HG03565 (cell line): Measurements from ENCODE around the gene FAM3B.

Experiments used
- ATAC-seq: cut with Tn5 transposase; IDR thresholded peaks from one replicate; pipeline ENCODE4 v1.9.1; 2021; ENCODE audit warnings: mild to moderate bottlenecking, moderate library complexity; ENCODE audit not compliant: unreplicated experiment

The FAM3B gene

GRCh38 chr21:41388259-41388658 lies 71.7 kb downstream of the FAM3B start:
- no peak for ATAC-seq

- ATAC-seq = no peak
Observed at GRCh38 chr21:41390043-41390639, 73.5 kb downstream of the FAM3B start.

DNA sequence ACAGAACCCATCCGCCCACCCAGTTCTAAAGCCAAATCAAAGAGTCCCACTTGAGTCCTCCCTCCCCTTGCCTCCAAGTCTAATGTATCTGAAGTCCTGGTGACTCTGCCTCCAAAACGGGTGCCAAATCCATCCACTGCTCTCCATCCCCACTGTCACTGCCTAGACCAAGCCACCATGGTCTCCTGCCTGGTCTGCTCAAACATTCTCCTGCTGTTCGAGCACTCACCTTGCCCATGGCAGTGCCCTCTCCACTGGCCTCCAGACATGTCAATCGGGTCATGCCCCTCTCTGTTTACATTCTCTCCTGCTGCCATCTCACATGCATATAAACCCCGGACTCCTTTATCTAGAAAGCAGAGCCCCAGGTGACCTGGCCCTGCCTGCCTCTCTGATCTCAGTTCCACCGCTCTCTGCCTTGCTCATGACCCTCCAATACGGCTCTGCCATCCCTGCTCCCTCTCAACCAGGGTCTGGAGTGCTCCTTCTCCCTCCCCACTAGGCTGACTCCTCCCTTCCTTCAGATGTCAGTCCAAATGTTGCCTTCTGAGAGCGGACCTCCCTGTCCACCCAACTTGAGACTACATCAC lies 77.4 kb downstream of the FAM3B start:
- ATAC-seq = no peak

DNA sequence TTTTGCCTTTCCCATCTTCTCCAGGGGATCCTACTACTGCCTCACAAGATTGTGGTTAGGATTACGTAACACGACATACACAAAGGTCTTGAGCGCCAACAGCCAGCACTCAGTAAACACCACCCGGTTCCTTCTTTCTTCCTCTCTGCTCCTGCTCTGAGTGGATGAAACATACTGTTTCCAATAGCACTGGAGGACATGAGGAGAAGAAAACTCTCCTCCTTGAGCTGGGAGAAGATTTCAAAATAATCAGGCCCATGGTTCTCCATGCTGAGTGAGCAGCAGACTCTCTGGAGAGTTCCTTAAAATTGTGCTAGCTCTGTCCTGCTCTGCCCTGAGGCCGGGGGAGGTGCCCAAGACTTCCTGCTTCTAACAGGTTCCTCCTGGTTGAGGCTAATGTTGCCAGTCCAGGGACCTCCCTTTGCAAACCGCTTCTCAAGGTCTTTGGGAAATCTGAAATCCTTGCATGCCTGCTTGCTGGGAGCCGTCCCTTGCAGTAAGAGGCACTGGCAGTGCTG lies 80.0 kb downstream of the FAM3B start:
- ATAC-seq = no peak

DNA sequence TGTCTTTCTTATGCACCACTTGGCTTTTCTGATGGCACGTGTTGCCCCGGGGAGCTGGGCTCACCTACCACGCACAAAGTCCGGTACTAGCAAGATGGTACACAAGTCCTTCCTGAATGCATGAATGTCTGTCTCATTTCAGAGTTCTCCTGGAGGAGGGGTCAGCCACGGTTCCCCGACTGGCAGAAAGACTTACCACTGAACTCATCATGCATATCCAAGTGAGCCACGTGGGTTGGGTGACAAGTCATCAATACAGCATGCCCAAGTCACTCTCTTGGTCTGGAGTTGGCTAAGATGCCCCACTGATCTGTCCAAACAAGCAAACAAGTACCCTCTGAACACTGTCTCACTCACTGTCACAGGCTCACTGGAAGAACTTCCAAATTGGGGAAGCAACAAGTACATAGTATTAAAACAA lies 80.9 kb downstream of the FAM3B start:
- no peak for ATAC-seq

DNA sequence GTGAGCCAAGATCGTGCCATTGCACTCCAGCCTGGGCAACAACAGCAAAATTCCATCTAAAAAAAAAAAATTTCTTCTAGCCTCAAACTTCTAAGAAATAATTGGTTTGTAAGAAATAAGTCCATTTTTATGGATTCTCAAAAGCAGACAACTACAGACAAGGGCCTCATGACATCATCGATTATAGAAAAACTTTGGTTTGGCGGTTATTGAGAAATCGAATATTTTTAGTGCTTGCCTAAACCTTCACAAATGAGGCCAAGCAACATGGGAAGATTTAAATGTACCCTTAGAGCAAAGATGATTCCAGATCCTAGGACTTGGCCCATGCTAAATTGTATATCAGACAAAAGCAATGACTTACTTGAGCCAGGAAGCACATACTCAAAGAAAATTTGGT lies 81.7 kb downstream of the FAM3B start:
- ATAC-seq = no peak

DNA sequence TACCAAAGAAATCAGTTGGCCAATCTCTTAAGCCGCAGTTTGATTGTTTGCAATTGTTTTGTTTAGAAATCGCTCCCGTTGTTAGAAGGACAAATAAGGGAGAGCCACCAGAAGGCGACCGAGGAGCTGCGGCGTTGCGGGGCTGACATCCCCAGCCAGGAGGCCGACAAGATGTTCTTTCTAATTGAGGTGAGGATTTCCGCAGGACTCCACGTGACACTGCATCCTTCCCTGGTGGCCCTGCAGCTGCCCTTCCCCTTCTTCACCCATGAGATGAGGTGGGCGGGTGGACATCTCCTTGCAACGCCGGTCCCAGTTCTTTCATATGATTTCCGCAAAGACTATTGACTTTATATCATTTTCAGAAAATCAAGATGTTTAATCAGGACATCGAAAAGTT lies 82.2 kb downstream of the FAM3B start:
- ATAC-seq = no peak

DNA sequence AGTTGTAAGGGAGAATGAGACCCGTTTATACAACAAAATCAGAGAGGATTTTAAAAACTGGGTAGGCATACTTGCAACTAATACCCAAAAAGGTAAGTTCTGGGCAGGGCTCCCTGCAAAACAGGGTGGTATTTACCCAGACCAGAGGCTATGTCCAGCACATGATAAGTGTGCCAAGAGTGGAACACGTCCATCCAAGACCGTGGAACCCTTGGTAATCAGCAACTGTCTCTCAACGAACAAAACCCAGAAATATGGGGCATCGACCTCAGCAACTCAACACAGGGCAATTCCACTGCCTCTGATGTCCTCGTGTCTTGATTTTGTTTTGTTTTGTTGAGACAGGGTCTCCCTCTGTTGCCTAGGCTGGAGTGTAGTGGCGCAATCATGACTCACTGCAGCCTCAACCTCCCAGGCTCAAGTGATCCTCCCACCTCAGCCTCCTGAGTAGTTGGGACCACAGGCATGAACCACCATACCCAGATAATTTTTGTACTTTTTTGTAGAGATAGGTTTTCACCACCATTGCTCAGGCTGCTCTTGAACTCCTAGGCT lies 82.7 kb downstream of the FAM3B start:
- ATAC-seq = no peak

- ATAC-seq = no peak
Observed at GRCh38 chr21:41402231-41402630, 85.6 kb downstream of the FAM3B start.

- ATAC-seq = no peak
Observed at GRCh38 chr21:41402796-41403195, 86.2 kb downstream of the FAM3B start.

DNA sequence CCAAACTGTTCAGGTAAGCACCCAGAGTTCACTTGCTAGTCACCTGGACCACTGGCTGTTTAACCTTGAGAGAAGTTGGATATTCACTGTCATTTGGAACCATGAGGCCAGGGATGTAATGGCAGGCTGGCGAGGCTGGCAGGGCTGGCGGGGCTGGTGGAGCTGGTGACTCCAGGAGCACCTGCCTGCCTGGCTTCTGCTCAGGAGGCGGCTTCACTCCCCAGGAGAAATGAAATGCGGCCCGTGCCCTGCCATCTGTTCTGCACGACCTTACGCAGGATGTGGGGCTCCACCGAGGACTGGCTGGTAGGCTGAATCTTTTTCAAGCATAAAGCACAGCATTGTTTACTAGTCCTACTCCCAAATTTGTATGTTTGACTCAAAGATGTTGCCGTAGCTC lies 86.7 kb downstream of the FAM3B start:
- ATAC-seq = no peak

DNA sequence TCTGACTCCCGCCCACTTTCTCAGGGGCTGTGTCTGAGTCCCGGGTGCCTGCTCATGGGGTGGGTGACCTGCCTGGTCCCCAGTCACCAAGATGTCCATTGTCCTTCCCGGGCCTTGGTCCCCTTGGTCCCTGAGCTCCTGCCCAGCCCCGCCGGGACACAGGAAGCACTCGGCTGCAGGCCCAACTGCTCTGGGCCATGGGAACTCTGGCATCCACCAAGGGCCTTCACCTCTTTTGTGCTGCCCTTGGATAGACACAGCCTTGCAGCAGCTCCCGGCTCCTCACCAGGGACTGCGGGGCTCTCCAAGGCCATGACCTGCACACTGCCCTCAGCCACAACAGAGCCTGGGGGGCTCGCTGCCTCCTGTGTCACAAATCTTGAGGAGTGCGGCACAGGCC lies 87.4 kb downstream of the FAM3B start:
- no peak for ATAC-seq

DNA sequence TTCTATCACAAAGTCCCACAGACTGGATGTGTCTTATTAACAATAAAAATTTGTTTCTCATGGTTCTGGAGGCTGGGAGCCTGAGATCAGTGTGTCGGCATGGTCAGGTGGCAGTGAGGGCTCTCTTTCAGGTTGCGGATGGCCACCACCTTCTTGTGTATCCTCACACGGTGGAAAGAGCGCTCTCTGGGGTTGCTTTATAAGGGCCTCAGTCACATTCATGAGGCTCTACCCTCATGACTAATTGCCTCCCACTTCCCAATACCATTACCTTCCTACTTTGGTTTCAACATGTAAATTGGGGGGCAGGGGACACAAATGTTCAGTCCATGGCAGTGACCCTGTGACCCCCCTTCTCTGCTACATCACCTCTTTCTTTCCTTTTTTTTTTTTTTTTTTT lies 88.7 kb downstream of the FAM3B start:
- ATAC-seq = no peak

DNA sequence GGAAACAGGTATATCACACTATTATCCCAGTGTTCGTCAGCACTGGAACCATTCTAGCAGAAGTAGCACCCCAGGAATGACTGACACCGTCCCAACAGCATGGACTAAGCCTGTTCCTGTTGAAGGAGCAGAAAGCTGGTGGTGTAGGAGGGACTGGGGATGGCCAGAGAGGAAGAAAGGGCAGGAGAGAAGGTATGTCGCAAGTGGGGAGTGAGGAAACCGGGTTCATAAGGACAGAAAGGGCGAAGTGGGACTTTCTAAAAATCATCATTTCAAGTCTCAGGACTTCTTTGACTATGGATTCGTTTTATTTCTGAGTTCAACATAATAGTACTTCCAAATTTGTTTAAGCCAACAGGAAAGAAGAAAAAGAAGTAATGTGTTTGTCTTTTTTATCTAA lies 89.7 kb downstream of the FAM3B start:
- no peak for ATAC-seq
